K562 (cell line): ENCODE measurements around the gene WNK1. TPM values are rescaled to one million over a fixed set of nuclear protein-coding genes. Genes with fewer than 3 reads are reported as not detected.
A peak's percentile ranks its signal among the peaks of the same experiment; 100 is the strongest.

ENCODE experiments used
- ATAC-seq: fragments of 200-7000 bp; cut with Tn5 transposase; 3 replicates; pipeline ENCODE4 v1.9.1; 2020; ENCODE audit warnings: moderate library complexity
- BruUV-seq: library from RNA; stranded (reverse); fragments of 400-500 nt; replicated peaks from 2 replicates; lab custom pipeline; 2021; lab: Mats Ljungman, UMichigan
- CTCF ChIA-PET: fragments of 300-600 bp; formaldehyde crosslinking; extraction: SDS; loops from one replicate; lab custom pipeline; 2021; ENCODE audit warnings: low intra/inter-chr PET ratio; lab: Yijun Ruan, JAX
- POLR2A ChIA-PET: fragments of 300-600, 350-650 bp; sonication (Branson Sonifier 250); formaldehyde crosslinking; extraction: SDS; loops from one replicate; lab custom pipeline; 2021; ENCODE audit warnings: antibody characterized with exemption, inconsistent platforms; lab: Yijun Ruan, JAX
- DNase-seq, 4 experiments: peaks; one replicate each; pipeline versions ENCODE4 v3.0.0 to v3.0.0-alpha.2; 2011 to 2018; ENCODE audit warnings: low spot score in 3 of 4, mixed read lengths in 3 of 4; ENCODE audit errors: extremely low read depth in 1 of 4
- FAIRE-seq: peaks from 2 replicates; lab custom pipeline; 2011; peaks lifted over from hg19 to GRCh38; lab: Jason Lieb, UNC
- H2AFZ ChIP-seq: 2 replicates; pipeline ENCODE4 v1.6.0; 2011; ENCODE audit warnings: low read depth, low read length, control low read depth, inconsistent platforms
- H3K27ac ChIP-seq: fragments of 200-600 bp; 3 replicates; pipeline ENCODE4 v1.8.0; 2011; ENCODE audit warnings: low read depth, mild to moderate bottlenecking, control low read depth, inconsistent platforms, low read length, moderate library complexity, mixed read lengths; ENCODE audit errors: extremely low read depth
- H3K27me3 ChIP-seq, 2 experiments: fragments of 300-600 bp in 1 of 2; 2 replicates in 1 of 2; 3 replicates in 1 of 2; pipeline versions ENCODE4 v1.6.0 to v1.8.0; 2011; ENCODE audit warnings: inconsistent platforms in 2 of 2, low read length in 2 of 2, mild to moderate bottlenecking in 1 of 2, mixed read lengths in 1 of 2, moderate library complexity in 1 of 2; ENCODE audit not compliant: control insufficient read depth in 2 of 2, insufficient read depth in 2 of 2
- H3K36me3 ChIP-seq: fragments of 300-600 bp; 3 replicates; pipeline ENCODE4 v1.8.0; 2011; ENCODE audit warnings: mild to moderate bottlenecking, low read length, inconsistent platforms; ENCODE audit not compliant: control insufficient read depth, insufficient read depth
- H3K4me1 ChIP-seq, 2 experiments: fragments of 200-600 bp in 1 of 2; replicated peaks in 1 of 2; 2 replicates in 1 of 2; 3 replicates in 1 of 2; pipeline versions ENCODE4 v1.5.1 to v1.8.0; 2011; ENCODE audit warnings: inconsistent platforms in 2 of 2, low read length in 2 of 2, mild to moderate bottlenecking in 1 of 2, mixed read lengths in 1 of 2, moderate library complexity in 1 of 2; ENCODE audit not compliant: control insufficient read depth in 2 of 2, insufficient read depth in 2 of 2
- H3K4me2 ChIP-seq: 2 replicates; pipeline ENCODE4 v1.6.1; 2011; ENCODE audit warnings: low read length, control low read depth, inconsistent platforms, mixed read lengths; ENCODE audit not compliant: insufficient read depth
- H3K4me3 ChIP-seq: fragments of 200-600 bp; sonication (generic), shearing (Covaris generic); 2 replicates; pipeline ENCODE4 v1.5.1; 2016; ENCODE audit warnings: control low read depth, inconsistent platforms
- H3K79me2 ChIP-seq: fragments of 200-600 bp; 3 replicates; pipeline ENCODE4 v1.8.0; 2011; ENCODE audit warnings: low read length, inconsistent platforms; ENCODE audit not compliant: control insufficient read depth, insufficient read depth
- H3K9ac ChIP-seq, 2 experiments: 2 replicates each; pipeline versions ENCODE4 v1.6.0 to v1.6.1; 2011; ENCODE audit warnings: low read depth in 2 of 2, low read length in 2 of 2, control low read depth in 1 of 2, inconsistent platforms in 1 of 2, mild to moderate bottlenecking in 1 of 2, mixed read lengths in 1 of 2; ENCODE audit not compliant: insufficient read depth in 1 of 2
- H3K9me1 ChIP-seq: one replicate; pipeline ENCODE4 v1.6.0; 2011; ENCODE audit warnings: inconsistent platforms, mild to moderate bottlenecking, low read length, moderate library complexity; ENCODE audit not compliant: control insufficient read depth, insufficient read depth
- H3K9me3 ChIP-seq: replicated peaks from 2 replicates; pipeline ENCODE4 v1.5.1; 2011; ENCODE audit warnings: low read depth, low read length, inconsistent platforms; ENCODE audit not compliant: control insufficient read depth, insufficient read depth
- H4K20me1 ChIP-seq: replicated peaks from 2 replicates; pipeline ENCODE4 v1.6.1; 2011; ENCODE audit warnings: low read length, inconsistent platforms, mixed read lengths; ENCODE audit not compliant: control insufficient read depth, insufficient read depth
- ADNP ChIP-seq: fragments of 200-800 bp; sonication (Bioruptor generic); IDR thresholded peaks from 2 replicates; pipeline ENCODE4 v1.6.1; 2016; ENCODE audit warnings: missing genetic modification characterization, missing compliant biosample characterization
- FUS ChIP-seq: fragments of 200-400 bp; formaldehyde crosslinking; optimal IDR thresholded peaks from 2 replicates; pipeline ENCODE3; 2017; ENCODE audit warnings: low read depth, low read length
- NCOA1 ChIP-seq: fragments of 450-650 bp; IDR thresholded peaks from 2 replicates; pipeline ENCODE4 v1.6.1; 2016; ENCODE audit warnings: low read depth
- POLR2AphosphoS2 ChIP-seq: IDR thresholded peaks from 2 replicates; pipeline ENCODE4 v1.6.1; 2012; ENCODE audit warnings: low read length, improper control_type of control experiment
- PTRF ChIP-seq: fragments of 450-650 bp; IDR thresholded peaks from 2 replicates; pipeline ENCODE4 v1.6.1; 2016; ENCODE audit warnings: mild to moderate bottlenecking, missing genetic modification characterization, missing compliant biosample characterization
- RBM15 ChIP-seq: fragments of 200-400 bp; formaldehyde crosslinking; IDR thresholded peaks from 2 replicates; pipeline ENCODE4 v1.6.1; 2018; ENCODE audit warnings: mild to moderate bottlenecking, low read length, moderate library complexity; ENCODE audit not compliant: insufficient read depth
- RBM22 ChIP-seq: fragments of 200-400 bp; formaldehyde crosslinking; IDR thresholded peaks from 2 replicates; pipeline ENCODE4 v1.6.1; 2018; ENCODE audit warnings: low read length, low read depth; ENCODE audit not compliant: poor library complexity, severe bottlenecking
- SMAD4 ChIP-seq: fragments of 250-450 bp; sonication (Bioruptor Pico); conservative IDR thresholded peaks from 2 replicates; pipeline ENCODE4 v1.8.0; 2021; ENCODE audit warnings: inconsistent platforms, mild to moderate bottlenecking, moderate library complexity
- ZBTB5 ChIP-seq: fragments of 450-650 bp; IDR thresholded peaks from 2 replicates; pipeline ENCODE4 v1.6.1; 2017; ENCODE audit warnings: antibody characterized with exemption
- ZNF23 ChIP-seq: fragments of 250-450 bp; sonication (Bioruptor Pico); IDR thresholded peaks from 2 replicates; pipeline ENCODE4 v1.4.0; 2020; ENCODE audit warnings: mild to moderate bottlenecking
- ZNF316 ChIP-seq: fragments of 450-650 bp; IDR thresholded peaks from 2 replicates; pipeline ENCODE4 v1.6.1; 2016
- WGBS: fragments of 100-300 bp; shearing (Covaris generic); methylation state at CpG from one replicate; pipeline ENCODE4 v1.1.6; 2016; ENCODE audit warnings: low coverage, mixed read lengths; ENCODE audit not compliant: insufficient coverage; ENCODE audit errors: missing lambda C conversion rate; 5-methylcytosine and 5-hydroxymethylcytosine counted together
- in situ Hi-C: fragments of 300-500 bp; cut with MboI; formaldehyde crosslinking; loops from 4 replicates; pipeline ENCODE4 v1.15.0; 2018; ENCODE audit warnings: inconsistent platforms, mixed read lengths
- intact Hi-C: fragments of 100-400 bp; cut with micrococcal nuclease; formaldehyde crosslinking; loops from 2 replicates; pipeline ENCODE4 v1.14.2; 2022
- polyA plus RNA-seq, 8 experiments: library from polyadenylated mRNA; depleted of rRNA in 4 of 8; stranded (reverse) in 5 of 8; unstranded in 3 of 8; fragments of >200 nt; fragmentation: Nextera tagmentation in 2 of 8; fragmentation: Illumina TruSeq in 1 of 8; extraction: Ambion mirVana in 2 of 8; extraction: Trizol in 1 of 8; gene quantifications; 2 replicates each; pipeline versions ENCODE4 v1.2.1 to v1.2.3, GENCODE V29; 2011 to 2014; ENCODE audit warnings: inconsistent platforms in 1 of 8, missing spikeins in 1 of 8
- total RNA-seq, 7 experiments: library from RNA; depleted of rRNA in 6 of 7; stranded (reverse); fragments of >200 nt in 6 of 7; fragmentation: Illumina TruSeq in 2 of 7; extraction: Trizol in 2 of 7; gene quantifications; 2 replicates each; pipeline versions ENCODE4 v1.2.1 to v1.2.3, GENCODE V29; 2011 to 2021; ENCODE audit warnings: low replicate concordance in 1 of 7

WNK1 gene
- total and polyA plus RNA-seq, 9 of the 15 experiments (the other 6 are each of a cell fraction or from before 2014, with no cell fraction given), result 4.3 to 73.9 (median 31.0) TPM

GRCh38 chr12:759628-760027, 7.2 kb downstream of the WNK1 start:
- no peak for FAIRE-seq
- POLR2A ChIA-PET, result interaction anchor here (0.8 kb wide), 2 partner anchors 16 to 183 kb away, joined by 3 to 5 read pairs; no protein-coding TSS in a partner anchor
- DNase-seq, result no peak
- Histone ChIP-seq H3K4me1 (peaks cover 0 to 9% of the 10 kb centered on the region in 2 experiments; a peak in 4 of 5 replicates), H3K9ac (no peak overlapping the region; a peak in 1 of 4 replicates), H3K79me2 (peaks cover 98% of the 10 kb centered on the region), H3K9me1 (no peaks in the 10 kb centered on the region), H3K4me2 (no peak overlapping the region), H3K27me3 (no peaks in the 10 kb centered on the region), H3K9me3 (no peaks in the 10 kb centered on the region), H3K4me3 (no peak overlapping the region), H4K20me1 (peaks cover 6% of the 10 kb centered on the region; the same call in 1 of the 2 replicates), H3K36me3 (peaks cover 26% of the 10 kb centered on the region; the same call in 2 of the 3 replicates), H3K27ac (no peak overlapping the region), H2AFZ (no peak overlapping the region)
- in situ Hi-C loops, result no loop called here
- intact Hi-C loops, result no loop called here
- WGBS, result 17% methylated on average over 1 of the region's 1 CpG
- no TSS peak for BruUV-seq
- ATAC-seq, result no peak
- CTCF ChIA-PET, result no interaction called here
- TF ChIP-seq RBM22, result no peak
- no peak for TF ChIP-seq ZNF23 (CRISPR knock-in tag)
- no peak for TF ChIP-seq FUS
- TF ChIP-seq ADNP (tag), result peak; percentile 56; the same call in 1 of the 2 replicates
- TF ChIP-seq ZBTB5, result no peak
- peak; percentile 51 for TF ChIP-seq ZNF316
- no peak for TF ChIP-seq NCOA1
- 0 out of 2 replicates have a peak, but pooled peaks have one; percentile 1 for TF ChIP-seq SMAD4 (CRISPR knock-in tag)
- no peak for TF ChIP-seq POLR2AphosphoS2
- no peak for TF ChIP-seq PTRF (tag)
- no peak for TF ChIP-seq RBM15
